Measurements from ENCODE around the gene SNX18. TPM values are rescaled to one million over a fixed set of nuclear protein-coding genes. Genes with fewer than 3 reads are reported as not detected.

The SNX18 gene
- polyA plus RNA-seq, 2 of the 4 experiments (the other 2 are of a cell fraction): 7.1 to 8.1 TPM

DNA sequence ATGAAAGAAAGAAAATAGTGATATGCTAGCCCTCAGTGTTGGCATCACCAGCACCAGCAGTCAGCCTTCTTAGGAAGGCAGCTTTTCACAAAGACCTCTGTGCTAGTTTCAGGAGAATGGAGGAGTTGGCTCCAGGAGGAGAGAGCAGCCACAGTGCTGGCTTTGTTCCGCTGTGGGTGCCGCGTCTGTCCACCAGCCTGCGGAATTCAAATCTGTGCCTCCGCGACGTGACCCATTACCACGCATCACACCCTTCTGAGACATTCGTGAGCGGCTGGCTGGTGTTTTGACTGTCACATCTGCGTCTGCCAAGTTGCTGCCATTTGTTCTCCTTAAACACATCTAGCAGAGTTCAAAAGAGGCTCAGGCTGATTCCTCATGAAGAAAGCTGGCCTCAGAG lies 34.4 kb downstream of the SNX18 start:
- ChIA-PET CTCF (interaction anchor here (1.2 to 2.7 kb wide), 3 partner anchors 9 to 35 kb away, joined by 3 to 9 read pairs (median 3); partner anchors contain the start of gene SNX18), POLR2A (no interaction called here)
- Histone ChIP-seq H3K9me3 (no peaks in the 10 kb centered on the region), H3K4me1 (no peaks in the 10 kb centered on the region), H3K4me3 (no peak overlapping the region), H3K27ac (no peak overlapping the region), H3K4me2 (no peak overlapping the region)
- DNase-seq (ENCODE audit: low read depth in 1 of 2, low spot score in 1 of 2): no peak
- FAIRE-seq: no peak
- TF ChIP-seq FOSB (CRISPR knock-in tag; IDR thresholded peaks at IDR 0.05): no peak
- no peak for TF ChIP-seq SREBF2 (IDR thresholded peaks at IDR 0.05)
- TF ChIP-seq RNF2 (IDR thresholded peaks at IDR 0.05; ENCODE audit: borderline replicate concordance, low read depth): no peak
- no peak for TF ChIP-seq ZSCAN20 (CRISPR knock-in tag; IDR thresholded peaks at IDR 0.05)
- TF ChIP-seq JUN (IDR thresholded peaks at IDR 0.05): no peak
- TF ChIP-seq MAFK (IDR thresholded peaks at IDR 0.05; ENCODE audit: partially characterized antibody): no peak
- no peak for TF ChIP-seq KDM5A (IDR thresholded peaks at IDR 0.05)
- TF ChIP-seq PHF8 (IDR thresholded peaks at IDR 0.05; ENCODE audit: borderline replicate concordance, low read depth): no peak
- no peak for TF ChIP-seq EHF (CRISPR knock-in tag; IDR thresholded peaks at IDR 0.05)
- TF ChIP-seq, protein P1, sequence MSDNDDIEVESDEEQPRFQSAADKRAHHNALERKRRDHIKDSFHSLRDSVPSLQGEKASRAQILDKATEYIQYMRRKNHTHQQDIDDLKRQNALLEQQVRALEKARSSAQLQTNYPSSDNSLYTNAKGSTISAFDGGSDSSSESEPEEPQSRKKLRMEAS (IDR thresholded peaks at IDR 0.05): no peak
- TF ChIP-seq NFE2L2 (conservative IDR thresholded peaks at IDR 0.05; ENCODE audit: low read length): no peak
- no peak for TF ChIP-seq HDAC2 (IDR thresholded peaks at IDR 0.05)
- no peak for TF ChIP-seq HEYL (CRISPR knock-in tag; IDR thresholded peaks at IDR 0.05)
- TF ChIP-seq, protein P2, sequence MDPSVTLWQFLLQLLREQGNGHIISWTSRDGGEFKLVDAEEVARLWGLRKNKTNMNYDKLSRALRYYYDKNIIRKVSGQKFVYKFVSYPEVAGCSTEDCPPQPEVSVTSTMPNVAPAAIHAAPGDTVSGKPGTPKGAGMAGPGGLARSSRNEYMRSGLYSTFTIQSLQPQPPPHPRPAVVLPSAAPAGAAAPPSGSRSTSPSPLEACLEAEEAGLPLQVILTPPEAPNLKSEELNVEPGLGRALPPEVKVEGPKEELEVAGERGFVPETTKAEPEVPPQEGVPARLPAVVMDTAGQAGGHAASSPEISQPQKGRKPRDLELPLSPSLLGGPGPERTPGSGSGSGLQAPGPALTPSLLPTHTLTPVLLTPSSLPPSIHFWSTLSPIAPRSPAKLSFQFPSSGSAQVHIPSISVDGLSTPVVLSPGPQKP (IDR thresholded peaks at IDR 0.05; ENCODE audit: low read depth, low read length): no peak
- TF ChIP-seq HOXB5 (CRISPR knock-in tag; IDR thresholded peaks at IDR 0.05): no peak
- TF ChIP-seq FOSL2 (IDR thresholded peaks at IDR 0.05): no peak
- no peak for TF ChIP-seq FOSL2 (CRISPR knock-in tag; IDR thresholded peaks at IDR 0.05)
- no peak for TF ChIP-seq NR3C1 (IDR thresholded peaks at IDR 0.05)
- TF ChIP-seq JUNB (IDR thresholded peaks at IDR 0.05): no peak
- 99% methylated on average over 9 of the region's 11 CpGs for WGBS (ENCODE audit: missing lambda C conversion rate)
- no peak for ATAC-seq

DNA sequence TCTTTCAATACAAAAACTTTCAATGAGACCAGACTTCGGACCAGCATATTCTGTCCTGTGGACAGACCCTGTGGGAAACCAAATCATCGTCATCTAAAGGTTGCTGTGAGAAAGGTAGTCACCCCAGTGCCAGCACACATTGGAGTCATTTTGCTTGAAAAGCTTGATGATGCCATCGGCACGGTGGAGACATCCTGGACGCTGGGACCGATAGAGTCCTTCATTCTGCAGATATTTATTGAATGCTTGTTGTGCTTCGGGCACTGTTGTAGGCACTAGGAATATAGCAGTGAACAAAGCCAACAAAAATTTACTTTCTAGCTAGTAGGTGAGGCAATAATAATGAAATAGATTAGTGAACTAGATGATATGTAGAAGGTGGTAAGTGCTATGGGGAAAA lies 34.9 kb downstream of the SNX18 start:
- H3K9me3 ChIP-seq: no peaks in the 10 kb centered on the region
- ATAC-seq: no peak
- ChIA-PET CTCF (interaction anchor here (1.2 to 2.7 kb wide), 3 partner anchors 8 to 35 kb away, joined by 3 to 9 read pairs (median 3); partner anchors contain the start of gene SNX18), POLR2A (no interaction called here)
- H3K4me1 ChIP-seq: no peaks in the 10 kb centered on the region
- no peak overlapping the region for H3K4me3 ChIP-seq
- no peak for TF ChIP-seq POLR2A (IDR thresholded peaks at IDR 0.05; ENCODE audit: low read length)
- TF ChIP-seq ESRRA (IDR thresholded peaks at IDR 0.05; ENCODE audit: borderline replicate concordance, low read length): no peak
- no peak for TF ChIP-seq ZSCAN20 (CRISPR knock-in tag; IDR thresholded peaks at IDR 0.05)
- no peak for TF ChIP-seq TFCP2L1 (CRISPR knock-in tag; IDR thresholded peaks at IDR 0.05)
- no peak for TF ChIP-seq CHD2 (IDR thresholded peaks at IDR 0.05; ENCODE audit: low read length, partially characterized antibody)
- TF ChIP-seq, protein P3, sequence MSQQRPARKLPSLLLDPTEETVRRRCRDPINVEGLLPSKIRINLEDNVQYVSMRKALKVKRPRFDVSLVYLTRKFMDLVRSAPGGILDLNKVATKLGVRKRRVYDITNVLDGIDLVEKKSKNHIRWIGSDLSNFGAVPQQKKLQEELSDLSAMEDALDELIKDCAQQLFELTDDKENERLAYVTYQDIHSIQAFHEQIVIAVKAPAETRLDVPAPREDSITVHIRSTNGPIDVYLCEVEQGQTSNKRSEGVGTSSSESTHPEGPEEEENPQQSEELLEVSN (IDR thresholded peaks at IDR 0.05; ENCODE audit: borderline replicate concordance, low read depth): no peak
- no peak overlapping the region for H3K27ac ChIP-seq
- 86% methylated on average over 7 of the region's 7 CpGs for WGBS (ENCODE audit: missing lambda C conversion rate)
- no peak for FAIRE-seq
- no peak overlapping the region for H3K4me2 ChIP-seq
- DNase-seq (ENCODE audit: low read depth in 1 of 2, low spot score in 1 of 2): no peak

DNA sequence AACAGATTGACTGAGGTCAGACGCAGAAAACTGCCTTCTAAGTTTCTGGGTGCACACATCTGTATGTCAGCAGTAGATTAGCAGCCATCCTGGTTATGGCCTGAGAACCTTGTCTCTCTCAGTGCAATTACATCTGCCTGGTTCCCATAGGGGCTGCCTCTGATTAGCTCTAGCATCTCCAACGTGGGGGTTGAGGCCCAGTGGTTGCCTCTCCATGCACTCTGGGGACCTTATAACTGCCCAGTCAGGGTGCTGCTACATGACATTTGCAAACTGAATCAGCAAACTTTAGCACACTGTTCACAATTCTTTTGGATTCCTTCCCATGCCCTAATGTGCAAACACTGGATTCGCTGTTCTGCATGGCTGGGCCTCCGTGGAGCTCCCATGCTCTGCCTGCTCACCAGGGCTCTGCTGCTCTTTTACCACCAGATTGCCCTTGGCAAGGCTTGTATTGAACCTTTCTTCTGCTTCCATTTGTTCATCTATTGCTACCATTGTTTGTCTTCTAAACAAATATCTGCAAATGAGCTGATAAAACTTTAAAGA lies 36.2 kb downstream of the SNX18 start:
- no peak for TF ChIP-seq CHD2 (IDR thresholded peaks at IDR 0.05; ENCODE audit: low read length, partially characterized antibody)
- TF ChIP-seq, protein P4, sequence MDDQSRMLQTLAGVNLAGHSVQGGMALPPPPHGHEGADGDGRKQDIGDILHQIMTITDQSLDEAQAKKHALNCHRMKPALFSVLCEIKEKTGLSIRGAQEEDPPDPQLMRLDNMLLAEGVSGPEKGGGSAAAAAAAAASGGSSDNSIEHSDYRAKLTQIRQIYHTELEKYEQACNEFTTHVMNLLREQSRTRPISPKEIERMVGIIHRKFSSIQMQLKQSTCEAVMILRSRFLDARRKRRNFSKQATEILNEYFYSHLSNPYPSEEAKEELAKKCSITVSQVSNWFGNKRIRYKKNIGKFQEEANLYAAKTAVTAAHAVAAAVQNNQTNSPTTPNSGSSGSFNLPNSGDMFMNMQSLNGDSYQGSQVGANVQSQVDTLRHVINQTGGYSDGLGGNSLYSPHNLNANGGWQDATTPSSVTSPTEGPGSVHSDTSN (IDR thresholded peaks at IDR 0.05): no peak
- no peak for TF ChIP-seq CEBPB (IDR thresholded peaks at IDR 0.05)
- no peak for TF ChIP-seq JUNB (IDR thresholded peaks at IDR 0.05)
- TF ChIP-seq, protein P5, sequence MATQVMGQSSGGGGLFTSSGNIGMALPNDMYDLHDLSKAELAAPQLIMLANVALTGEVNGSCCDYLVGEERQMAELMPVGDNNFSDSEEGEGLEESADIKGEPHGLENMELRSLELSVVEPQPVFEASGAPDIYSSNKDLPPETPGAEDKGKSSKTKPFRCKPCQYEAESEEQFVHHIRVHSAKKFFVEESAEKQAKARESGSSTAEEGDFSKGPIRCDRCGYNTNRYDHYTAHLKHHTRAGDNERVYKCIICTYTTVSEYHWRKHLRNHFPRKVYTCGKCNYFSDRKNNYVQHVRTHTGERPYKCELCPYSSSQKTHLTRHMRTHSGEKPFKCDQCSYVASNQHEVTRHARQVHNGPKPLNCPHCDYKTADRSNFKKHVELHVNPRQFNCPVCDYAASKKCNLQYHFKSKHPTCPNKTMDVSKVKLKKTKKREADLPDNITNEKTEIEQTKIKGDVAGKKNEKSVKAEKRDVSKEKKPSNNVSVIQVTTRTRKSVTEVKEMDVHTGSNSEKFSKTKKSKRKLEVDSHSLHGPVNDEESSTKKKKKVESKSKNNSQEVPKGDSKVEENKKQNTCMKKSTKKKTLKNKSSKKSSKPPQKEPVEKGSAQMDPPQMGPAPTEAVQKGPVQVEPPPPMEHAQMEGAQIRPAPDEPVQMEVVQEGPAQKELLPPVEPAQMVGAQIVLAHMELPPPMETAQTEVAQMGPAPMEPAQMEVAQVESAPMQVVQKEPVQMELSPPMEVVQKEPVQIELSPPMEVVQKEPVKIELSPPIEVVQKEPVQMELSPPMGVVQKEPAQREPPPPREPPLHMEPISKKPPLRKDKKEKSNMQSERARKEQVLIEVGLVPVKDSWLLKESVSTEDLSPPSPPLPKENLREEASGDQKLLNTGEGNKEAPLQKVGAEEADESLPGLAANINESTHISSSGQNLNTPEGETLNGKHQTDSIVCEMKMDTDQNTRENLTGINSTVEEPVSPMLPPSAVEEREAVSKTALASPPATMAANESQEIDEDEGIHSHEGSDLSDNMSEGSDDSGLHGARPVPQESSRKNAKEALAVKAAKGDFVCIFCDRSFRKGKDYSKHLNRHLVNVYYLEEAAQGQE (IDR thresholded peaks at IDR 0.05): no peak
- TF ChIP-seq, protein P6, sequence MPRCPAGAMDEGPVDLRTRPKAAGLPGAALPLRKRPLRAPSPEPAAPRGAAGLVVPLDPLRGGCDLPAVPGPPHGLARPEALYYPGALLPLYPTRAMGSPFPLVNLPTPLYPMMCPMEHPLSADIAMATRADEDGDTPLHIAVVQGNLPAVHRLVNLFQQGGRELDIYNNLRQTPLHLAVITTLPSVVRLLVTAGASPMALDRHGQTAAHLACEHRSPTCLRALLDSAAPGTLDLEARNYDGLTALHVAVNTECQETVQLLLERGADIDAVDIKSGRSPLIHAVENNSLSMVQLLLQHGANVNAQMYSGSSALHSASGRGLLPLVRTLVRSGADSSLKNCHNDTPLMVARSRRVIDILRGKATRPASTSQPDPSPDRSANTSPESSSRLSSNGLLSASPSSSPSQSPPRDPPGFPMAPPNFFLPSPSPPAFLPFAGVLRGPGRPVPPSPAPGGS (IDR thresholded peaks at IDR 0.05): no peak
- TF ChIP-seq MAFK (IDR thresholded peaks at IDR 0.05; ENCODE audit: partially characterized antibody): no peak
- TF ChIP-seq RNF2 (IDR thresholded peaks at IDR 0.05; ENCODE audit: borderline replicate concordance, low read depth): no peak
- no peak overlapping the region for H3K27ac ChIP-seq
- ChIA-PET POLR2A (no interaction called here), CTCF (interaction anchor here (2.7 kb wide), 1 partner anchor 36 kb away, joined by 9 read pairs; the partner anchor contains the start of gene SNX18)
- FAIRE-seq: no peak
- WGBS (ENCODE audit: missing lambda C conversion rate): 66% methylated on average over 4 of the region's 4 CpGs
- no peak overlapping the region for H3K4me3 ChIP-seq
- DNase-seq (ENCODE audit: low read depth in 1 of 2, low spot score in 1 of 2): no peak
- ATAC-seq: no peak
- H3K4me2 ChIP-seq: no peak overlapping the region
- no peaks in the 10 kb centered on the region for H3K9me3 ChIP-seq
- H3K4me1 ChIP-seq: no peaks in the 10 kb centered on the region

All from A549 (cell line).